HG03095 (cell line): ENCODE measurements around the gene CEP112.

Source experiments
- ATAC-seq: cut with Tn5 transposase; IDR thresholded peaks from one replicate; pipeline ENCODE4 v1.9.1; 2021; ENCODE audit warnings: moderate library complexity; ENCODE audit not compliant: unreplicated experiment

Gene CEP112

GRCh38 chr17:65626451-65626850, 565.5 kb downstream of the CEP112 start:
- no peak for ATAC-seq

GRCh38 chr17:65618516-65618915, 573.4 kb downstream of the CEP112 start:
- ATAC-seq = no peak

- ATAC-seq = no peak
Measured at GRCh38 chr17:65617496-65617895, 574.4 kb downstream of the CEP112 start.

- no peak for ATAC-seq
Measured at GRCh38 chr17:65609749-65610148, 582.2 kb downstream of the CEP112 start.

- no peak for ATAC-seq
Measured at GRCh38 chr17:65609286-65609685, 582.6 kb downstream of the CEP112 start.

- ATAC-seq = no peak
Measured at GRCh38 chr17:65604070-65604469, 587.9 kb downstream of the CEP112 start.

- no peak for ATAC-seq
Measured at GRCh38 chr17:65601881-65602280, 590.1 kb downstream of the CEP112 start.

GRCh38 chr17:65601145-65601544, 590.8 kb downstream of the CEP112 start:
- ATAC-seq = no peak

- no peak for ATAC-seq
Measured at GRCh38 chr17:65600518-65600917, 591.4 kb downstream of the CEP112 start.

GRCh38 chr17:65599650-65600049, 592.3 kb downstream of the CEP112 start:
- no peak for ATAC-seq

GRCh38 chr17:65598746-65599145, 593.2 kb downstream of the CEP112 start:
- no peak for ATAC-seq

- no peak for ATAC-seq
Measured at GRCh38 chr17:65595071-65595656, 596.8 kb downstream of the CEP112 start.

- no peak for ATAC-seq
Measured at GRCh38 chr17:65593855-65594845, 597.8 kb downstream of the CEP112 start.

GRCh38 chr17:65593092-65593854, 598.7 kb downstream of the CEP112 start:
- no peak for ATAC-seq

GRCh38 chr17:65592125-65592965, 599.6 kb downstream of the CEP112 start:
- no peak for ATAC-seq

GRCh38 chr17:65589321-65589720, 602.6 kb downstream of the CEP112 start:
- ATAC-seq = no peak

- ATAC-seq = no peak
Measured at GRCh38 chr17:65588181-65588808, 603.6 kb downstream of the CEP112 start.

- ATAC-seq = no peak
Measured at GRCh38 chr17:65587534-65588180, 604.3 kb downstream of the CEP112 start.

GRCh38 chr17:65586899-65587298, 605.0 kb downstream of the CEP112 start:
- ATAC-seq = no peak
